Endometrial microvascular endothelial cells (primary cell): ENCODE measurements around the gene TLCD3A. TPM values are rescaled to one million over a fixed set of nuclear protein-coding genes. Genes with fewer than 3 reads are reported as not detected.

Experiments
- in situ Hi-C: cut with HindIII; loops from 2 replicates; pipeline ENCODE4 v1.10.0; 2017; ENCODE audit warnings: low sequenced_read_pairs, low pct_unique_long_range_greater_than_20kb; ENCODE audit errors: inconsistent ontology term
- total RNA-seq: library from RNA; depleted of rRNA; stranded (reverse); fragments of >200 nt; gene quantifications from one replicate; pipeline ENCODE4 v1.2.3, GENCODE V29; 2015; ENCODE audit errors: inconsistent ontology term

Gene TLCD3A
- total RNA-seq, result 25.3 TPM

DNA sequence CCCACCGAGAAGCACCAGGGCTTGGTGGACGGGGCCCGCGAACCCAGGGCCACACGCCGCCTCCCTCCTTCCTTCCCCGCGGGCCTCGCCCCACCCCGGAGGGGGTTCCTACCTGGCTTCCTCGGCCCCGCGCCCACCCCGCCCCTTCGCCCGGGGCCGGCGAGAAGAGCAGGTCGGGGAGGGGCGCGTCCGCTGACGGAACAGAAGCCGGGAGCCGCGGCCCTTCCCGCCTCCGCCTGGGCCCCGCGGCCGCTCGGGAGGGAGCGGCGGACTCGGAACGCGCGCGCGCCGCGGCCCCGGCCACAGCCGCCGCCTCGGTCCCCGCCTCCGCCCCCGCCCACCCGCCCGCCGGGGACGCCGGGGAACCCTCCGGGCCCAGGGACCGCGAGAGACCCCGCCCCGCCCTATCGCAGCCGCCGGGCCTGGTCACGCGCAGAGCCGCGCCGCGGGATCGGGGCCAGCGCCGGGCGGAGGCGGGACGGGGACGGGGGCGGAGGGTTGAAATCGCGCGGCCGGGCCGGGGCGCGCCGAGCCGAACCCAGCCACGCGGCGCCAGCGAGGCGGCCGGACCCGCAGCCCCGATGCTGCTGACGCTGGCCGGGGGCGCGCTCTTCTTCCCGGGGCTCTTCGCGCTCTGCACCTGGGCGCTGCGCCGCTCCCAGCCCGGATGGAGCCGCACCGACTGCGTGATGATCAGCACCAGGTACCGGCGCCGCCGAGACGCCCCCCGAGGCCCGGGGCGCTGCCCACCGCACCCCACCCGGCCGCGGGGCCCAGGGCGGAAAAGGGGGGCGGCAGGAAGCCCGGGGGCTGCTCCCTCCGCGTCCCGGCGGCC is at the start of gene TLCD3A:
Gene TLCD3A, plus strand, starts transcription at position 530 of the 835 bp plus-strand sequence. Its CDS starts 52 bp downstream, at position 582.
- in situ Hi-C loops, result no loop called here

DNA sequence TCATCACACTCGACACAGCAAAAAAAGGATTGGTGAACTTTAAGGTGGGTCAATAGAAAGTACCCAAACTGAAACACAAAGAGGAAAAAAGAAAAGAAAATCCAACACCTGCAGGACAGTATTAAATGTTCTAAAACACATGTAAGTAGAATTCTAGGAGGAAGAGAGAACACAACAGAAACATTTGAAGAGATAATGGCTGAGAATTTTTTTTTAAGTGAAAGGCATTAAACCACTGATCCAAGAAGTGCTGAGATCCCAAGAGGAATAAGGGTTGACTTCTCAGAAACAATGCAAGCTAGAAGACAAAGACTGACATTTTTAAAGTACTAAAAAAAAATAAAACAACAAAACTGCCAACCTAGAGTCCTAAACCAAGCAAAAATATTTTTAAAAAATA is 49.4 kb upstream of the TLCD3A start:
- in situ Hi-C loops, result no loop called here

DNA sequence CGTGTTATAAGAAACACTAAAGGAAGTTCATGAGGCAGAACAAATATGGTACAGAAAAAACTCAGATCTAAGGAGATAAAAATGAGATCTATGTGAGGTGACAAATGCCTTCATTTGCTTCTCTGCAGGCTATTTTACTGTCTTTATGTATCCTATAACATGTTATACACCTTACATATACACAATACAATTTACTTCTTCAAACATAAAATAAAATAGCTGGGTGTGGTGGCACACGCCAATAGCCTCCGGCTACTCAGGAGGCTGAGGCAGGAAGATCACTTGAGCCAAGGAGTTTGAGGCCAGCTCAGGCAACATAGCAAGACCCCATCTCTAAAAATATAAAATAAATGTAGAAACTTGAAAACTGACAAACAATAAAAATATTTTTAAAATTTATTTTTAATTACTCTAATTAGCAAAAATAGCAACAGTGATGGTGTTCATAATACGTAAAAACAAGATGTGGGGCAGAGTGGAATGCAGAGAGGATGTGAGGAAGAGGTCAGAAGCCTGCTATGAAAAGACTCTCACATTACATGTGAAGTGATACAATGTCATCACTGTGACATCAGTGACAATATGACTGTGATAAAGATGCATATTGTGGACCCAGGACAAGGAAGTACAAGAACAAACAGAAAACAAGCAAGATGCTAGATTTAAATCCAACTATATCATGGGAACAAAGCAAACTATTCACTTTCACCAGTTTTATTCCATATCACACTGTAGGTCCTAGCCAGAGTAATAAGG is 48.7 kb upstream of the TLCD3A start:
- in situ Hi-C loops, result no loop called here

DNA sequence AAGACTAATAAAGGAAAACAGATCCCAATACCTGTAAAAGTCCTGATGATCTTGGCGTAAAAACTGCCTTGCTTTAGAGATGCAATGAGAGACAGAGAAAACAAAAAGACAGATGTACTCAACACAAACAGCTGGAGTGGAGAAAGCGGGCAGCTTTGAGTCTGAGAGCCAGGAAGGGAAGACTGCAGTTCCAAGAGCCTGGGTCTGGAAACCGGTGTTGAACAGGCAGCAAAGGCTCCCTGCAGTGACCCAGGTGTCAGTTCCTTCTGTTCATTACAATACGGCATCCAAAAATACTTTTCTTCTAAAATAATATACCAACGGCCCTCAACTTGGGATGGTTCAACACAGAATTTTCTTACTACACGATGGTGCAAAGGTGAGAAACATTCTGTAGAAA is 47.4 kb upstream of the TLCD3A start:
- in situ Hi-C loops, result no loop called here

DNA sequence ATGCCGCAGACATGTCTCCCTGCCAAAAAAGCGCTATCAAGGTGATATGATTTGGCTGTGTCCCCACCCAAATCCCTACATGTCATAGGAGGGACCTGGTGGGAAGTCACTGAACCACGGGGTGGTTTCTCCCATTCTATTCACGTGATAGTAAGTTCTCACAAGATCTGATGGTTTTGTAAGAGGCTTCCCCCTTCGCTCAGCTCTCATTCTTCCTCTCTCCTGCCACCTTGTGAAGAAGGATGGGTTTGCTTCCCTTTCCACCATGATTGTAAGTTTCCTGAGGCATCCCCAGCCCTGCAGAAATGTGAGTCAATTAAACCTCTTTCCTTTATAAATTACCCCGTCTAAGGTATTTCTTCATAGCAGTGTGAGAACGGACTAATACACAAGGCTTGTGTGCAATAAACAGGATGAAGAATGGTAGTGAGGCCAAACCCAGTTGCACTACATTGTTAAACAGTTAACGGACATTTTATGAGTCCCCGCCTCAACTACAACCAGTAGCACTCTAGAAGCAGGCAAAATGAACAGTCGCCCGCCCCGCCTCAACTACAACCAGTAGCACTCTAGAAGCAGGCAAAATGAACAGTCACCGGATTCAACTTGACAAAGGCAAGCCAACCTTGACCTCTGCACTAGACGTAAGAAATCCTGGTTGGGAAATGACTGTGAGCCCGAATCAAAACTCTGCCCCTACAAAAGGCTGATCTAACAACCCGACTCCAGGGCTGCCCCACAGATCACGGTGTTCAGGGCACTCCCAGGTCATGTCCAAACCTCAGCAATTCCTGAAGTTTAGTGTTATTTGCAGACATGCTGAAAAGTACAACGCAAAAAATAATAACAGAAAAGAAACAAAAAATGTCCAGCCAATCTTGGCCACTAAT is 44.1 kb upstream of the TLCD3A start:
- in situ Hi-C loops, result no loop called here

DNA sequence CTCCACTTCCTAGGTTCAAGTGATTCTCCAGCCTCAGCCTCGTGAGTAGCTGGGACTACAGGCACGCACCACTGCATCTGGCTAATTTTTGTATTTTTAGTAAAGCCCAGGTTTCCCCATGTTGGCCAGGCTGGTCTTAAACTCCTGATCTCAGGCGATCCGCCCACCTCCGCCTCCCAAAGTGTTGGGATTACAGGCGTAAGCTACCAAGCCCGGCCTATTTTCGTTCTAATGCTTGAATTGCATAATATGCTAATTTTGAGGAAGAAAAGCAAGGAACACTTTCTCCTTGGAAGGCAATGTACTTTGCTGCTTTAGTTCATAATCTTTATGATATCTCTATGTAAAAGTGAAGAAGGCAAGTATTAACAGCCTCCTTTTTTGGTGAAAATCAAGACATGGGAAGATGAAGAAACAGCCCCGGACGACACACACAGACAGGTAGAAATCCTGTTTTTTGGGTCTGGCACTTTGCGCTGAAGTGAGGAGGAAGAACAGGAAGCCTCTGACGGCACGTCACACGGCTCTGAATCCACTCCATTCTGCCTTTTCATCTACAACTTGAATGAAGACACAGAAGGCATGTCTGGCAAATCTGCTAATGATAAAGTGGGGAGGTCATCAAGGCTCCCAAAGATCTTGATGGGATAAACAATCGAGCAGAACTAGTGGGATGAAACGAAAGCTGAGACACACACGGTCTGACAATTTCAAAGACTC is 42.7 kb upstream of the TLCD3A start:
- in situ Hi-C loops, result loop anchor here (10.0 kb wide), 2 partner anchors 85 to 125 kb away; no protein-coding TSS in a partner anchor

DNA sequence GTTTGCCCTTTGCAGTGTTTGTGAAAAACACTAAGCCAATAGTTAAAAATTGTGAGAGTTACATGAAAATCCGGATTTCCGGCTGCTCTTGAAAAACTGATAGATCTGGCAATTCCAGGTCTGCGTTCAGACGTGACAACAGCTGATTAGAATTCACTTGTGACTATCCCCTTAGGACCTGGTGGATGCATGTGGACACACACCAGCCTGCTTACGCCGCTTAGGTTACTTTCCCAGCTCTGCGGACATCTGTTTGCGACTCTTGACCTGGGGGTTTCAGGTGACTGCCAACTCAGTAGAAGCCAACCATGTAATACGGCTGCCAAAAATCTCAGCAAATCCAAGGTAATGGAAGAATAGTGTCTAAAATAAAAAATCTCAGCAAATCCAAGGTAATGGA is 42.0 kb upstream of the TLCD3A start:
- in situ Hi-C loops, result loop anchor here (10.0 kb wide), 2 partner anchors 86 to 126 kb away; no protein-coding TSS in a partner anchor

DNA sequence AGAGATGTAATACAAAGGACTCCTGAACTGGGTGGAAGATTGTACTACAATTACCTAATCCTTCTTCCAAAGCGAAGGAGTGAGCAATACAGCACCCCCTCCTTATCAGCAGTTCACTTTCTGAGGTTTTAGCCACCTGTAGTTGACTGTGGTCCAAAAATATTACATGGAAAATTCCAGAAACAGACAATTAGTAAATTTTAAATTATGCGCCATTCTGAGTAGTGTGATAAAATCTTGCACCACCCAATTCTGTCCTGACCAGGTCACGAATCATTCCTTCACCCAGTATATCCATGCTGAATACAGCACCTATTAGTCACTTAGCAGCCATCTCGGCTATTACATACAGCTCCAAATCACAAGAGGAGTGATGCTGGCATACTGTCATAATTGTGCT is 41.0 kb upstream of the TLCD3A start:
- in situ Hi-C loops, result loop anchor here (10.0 kb wide), 2 partner anchors 87 to 127 kb away; no protein-coding TSS in a partner anchor

DNA sequence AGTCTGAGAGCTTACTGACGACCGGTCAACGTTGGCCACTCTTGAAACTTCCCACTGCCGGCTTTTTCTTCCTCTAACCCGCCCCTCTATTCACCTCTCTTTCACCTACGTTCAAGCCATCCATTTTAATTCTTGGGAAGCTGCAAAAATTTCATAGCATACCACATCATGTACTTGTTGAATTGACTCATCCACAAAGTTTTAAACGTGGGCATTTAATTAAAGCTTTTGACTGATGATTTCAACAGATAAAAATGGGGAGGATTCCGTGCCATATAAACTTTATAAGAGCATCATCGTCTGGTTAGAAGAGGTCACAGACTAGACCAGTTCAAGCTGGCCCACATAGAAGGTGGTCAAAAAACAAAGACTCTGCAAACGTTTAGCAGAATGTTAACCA is 40.3 kb upstream of the TLCD3A start:
- in situ Hi-C loops, result loop anchor here (10.0 kb wide), 2 partner anchors 87 to 127 kb away; no protein-coding TSS in a partner anchor

DNA sequence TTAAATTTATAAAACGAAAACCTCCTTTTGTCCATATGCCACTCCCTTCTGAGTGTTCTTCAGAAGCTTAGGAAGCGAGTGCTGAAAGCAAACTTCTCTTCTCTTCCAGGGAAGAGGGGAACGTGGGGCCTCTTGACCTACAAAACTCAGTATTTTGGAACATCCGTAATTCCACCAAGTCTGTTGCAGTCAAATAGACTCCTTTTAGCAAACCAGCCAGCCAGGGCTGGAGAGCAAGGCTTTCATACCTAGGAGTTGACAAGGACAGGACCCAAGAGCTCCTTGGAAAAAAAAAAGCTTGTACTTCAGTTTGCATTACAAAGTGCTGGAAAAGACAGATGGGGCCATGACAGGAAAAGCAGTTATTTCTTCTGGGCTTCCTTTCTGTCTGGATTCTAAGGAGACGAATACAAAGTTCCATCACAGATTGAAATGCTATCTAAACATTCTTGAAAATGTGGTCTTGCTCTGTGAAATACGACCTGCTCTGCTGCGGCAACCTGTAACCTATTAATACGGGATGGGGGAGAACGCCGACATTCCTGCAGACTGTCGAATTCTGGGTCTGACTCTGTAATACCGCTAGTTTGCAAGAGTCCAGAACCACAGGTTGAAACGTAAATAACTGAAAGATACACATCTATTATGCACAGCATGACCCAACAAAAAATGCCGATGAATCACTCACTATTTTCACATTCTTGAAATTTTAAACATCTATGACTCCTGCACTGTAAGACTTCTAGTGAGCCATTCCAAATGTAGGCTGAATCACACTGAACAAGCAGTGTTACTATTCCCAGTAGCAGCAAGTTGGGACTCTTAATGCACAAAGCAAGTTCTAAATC is 38.4 kb upstream of the TLCD3A start:
- in situ Hi-C loops, result loop anchor here (10.0 kb wide), 2 partner anchors 89 to 129 kb away; no protein-coding TSS in a partner anchor

DNA sequence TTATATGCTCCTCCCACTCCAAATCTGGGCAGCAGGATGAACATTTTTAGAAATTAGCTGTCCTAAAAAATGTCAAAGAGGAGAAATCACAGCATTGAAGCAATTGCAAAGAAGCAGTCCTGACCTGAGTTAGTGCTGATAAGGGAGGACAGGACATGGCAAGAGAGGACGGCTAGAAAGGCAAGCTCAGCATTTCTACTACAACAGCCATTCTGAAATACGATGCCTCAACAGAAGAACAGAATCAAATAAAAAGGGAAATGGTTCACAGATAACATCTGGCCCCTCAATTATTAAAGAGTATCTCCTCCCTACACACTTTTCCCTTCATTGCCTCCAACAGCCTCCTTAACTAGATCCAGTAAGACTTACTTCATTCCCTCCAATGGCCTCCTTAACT is 36.0 kb upstream of the TLCD3A start:
- in situ Hi-C loops, result loop anchor here (10.0 kb wide), 2 partner anchors 92 to 132 kb away; no protein-coding TSS in a partner anchor

DNA sequence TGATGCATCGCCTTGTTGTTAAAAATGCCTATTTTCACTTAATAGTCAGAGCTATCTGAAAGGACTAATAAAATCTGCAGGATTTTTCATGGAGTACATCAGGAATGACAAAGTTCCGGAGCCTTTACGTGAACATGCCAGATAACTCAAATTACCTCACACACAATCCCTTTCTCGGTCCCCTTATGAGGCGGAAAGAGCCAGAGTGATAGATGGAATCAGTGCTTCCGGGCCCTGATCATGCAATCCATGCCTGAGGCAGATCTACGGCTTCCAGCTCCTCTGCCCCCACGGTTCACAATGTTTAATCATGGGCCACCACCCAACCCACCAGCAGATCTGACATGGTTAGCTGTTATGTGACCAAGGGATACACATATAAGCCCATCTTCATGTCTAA is 34.7 kb upstream of the TLCD3A start:
- in situ Hi-C loops, result loop anchor here (10.0 kb wide), 2 partner anchors 93 to 133 kb away; no protein-coding TSS in a partner anchor

DNA sequence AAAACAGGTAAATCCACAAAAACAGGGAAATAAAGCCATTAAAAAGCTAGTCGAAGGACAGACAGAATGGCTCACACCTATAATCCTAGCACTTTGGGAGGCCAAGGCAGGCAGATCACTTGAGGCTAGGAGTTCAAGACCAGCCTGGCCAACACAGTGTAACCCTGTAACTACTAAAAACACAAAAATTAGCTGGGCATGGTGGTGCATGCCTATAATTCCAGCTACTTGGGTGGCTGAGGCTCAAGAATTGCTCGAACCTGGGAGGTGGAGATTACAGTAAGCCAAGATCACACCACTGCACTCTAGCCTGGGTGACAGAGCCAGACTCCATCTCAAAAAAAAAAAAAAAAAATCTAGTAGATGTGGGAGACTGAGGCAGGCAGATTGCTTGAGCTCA is 34.3 kb upstream of the TLCD3A start:
- in situ Hi-C loops, result loop anchor here (10.0 kb wide), 2 partner anchors 93 to 133 kb away; no protein-coding TSS in a partner anchor

DNA sequence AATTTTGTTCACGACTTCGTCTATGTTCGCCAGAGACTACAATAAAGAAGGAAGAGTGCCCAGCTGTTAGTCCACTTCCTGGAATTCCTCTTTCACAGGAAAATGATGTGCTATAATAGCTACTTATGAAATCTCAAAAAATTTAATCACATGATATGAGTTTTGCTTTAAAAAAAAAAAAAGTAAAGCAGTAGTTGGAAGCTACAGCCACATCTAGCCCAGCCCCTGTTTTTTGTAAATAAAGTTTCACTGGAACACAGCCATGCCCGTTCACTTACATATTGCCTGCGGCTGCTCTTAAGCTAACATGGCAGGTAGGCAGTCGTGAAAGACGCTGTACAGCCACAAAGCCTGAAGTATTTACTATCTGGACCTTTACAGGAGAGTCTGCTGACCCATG is 33.1 kb upstream of the TLCD3A start:
- in situ Hi-C loops, result loop anchor here (10.0 kb wide), 2 partner anchors 95 to 135 kb away; no protein-coding TSS in a partner anchor

DNA sequence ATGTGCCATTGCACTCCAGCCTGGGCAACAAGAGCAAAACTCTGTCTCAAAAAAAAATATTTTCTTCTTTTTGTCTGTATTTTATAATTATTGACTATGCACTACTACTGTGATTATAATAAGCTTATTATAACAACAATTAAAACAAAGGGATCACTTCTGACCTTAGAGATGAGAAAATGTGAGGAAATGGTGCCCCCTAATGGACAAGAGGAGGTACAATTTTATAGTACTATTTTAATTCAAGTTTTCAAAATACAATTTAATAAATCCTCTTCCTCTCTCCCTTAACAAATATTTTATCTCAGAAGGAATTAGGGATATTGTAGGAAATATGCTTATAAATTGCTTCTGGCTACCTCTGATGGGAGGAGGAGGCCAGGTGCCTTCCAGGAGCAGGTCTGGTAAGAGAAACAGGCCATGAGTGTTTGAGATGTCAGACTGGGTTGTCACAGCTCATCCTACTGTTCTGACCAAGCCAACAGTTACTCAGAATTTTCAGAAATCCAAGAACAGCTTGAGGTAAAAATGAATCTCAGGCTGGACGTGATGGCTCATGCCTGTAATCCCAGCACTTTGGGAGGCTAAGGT is 31.8 kb upstream of the TLCD3A start:
- in situ Hi-C loops, result no loop called here

DNA sequence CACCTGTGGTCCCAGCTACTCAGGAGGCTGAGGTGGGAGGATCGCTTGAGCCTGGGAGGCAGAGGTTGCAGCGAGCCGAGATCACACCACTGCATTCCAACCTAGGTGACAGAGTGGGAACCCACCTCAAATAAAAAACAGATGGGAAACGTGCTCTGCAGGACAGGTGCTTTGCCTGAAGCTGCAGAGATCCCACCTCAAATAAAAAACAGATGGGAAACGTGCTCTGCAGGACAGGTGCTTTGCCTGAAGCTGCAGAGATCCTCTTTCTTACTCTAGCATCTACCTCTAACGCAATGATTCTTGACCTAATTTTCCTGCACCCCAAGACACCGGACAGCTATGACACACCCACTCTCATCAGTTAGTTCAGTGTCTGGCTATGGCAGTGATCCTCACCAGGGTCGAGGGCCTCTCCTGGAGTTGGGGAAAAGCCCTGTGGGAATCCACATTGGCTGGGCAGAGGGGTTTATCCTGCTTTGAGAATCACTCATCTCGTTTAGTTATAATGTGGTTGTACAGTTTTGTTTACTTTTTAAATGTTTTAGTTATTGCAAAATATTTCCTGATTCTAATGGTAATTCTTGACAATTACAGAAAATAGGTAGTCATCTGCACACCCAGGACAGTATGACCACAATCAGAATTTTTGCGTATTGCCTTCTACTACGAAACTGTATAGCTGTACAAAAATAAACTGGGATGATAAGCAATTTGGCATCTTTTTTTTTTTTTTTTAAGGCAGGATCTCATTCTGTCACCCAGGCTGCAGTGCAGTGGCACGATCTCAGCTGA is 29.1 kb upstream of the TLCD3A start:
- in situ Hi-C loops, result no loop called here
